ENCODE data around the gene MAPK4.

Gene MAPK4

DNA sequence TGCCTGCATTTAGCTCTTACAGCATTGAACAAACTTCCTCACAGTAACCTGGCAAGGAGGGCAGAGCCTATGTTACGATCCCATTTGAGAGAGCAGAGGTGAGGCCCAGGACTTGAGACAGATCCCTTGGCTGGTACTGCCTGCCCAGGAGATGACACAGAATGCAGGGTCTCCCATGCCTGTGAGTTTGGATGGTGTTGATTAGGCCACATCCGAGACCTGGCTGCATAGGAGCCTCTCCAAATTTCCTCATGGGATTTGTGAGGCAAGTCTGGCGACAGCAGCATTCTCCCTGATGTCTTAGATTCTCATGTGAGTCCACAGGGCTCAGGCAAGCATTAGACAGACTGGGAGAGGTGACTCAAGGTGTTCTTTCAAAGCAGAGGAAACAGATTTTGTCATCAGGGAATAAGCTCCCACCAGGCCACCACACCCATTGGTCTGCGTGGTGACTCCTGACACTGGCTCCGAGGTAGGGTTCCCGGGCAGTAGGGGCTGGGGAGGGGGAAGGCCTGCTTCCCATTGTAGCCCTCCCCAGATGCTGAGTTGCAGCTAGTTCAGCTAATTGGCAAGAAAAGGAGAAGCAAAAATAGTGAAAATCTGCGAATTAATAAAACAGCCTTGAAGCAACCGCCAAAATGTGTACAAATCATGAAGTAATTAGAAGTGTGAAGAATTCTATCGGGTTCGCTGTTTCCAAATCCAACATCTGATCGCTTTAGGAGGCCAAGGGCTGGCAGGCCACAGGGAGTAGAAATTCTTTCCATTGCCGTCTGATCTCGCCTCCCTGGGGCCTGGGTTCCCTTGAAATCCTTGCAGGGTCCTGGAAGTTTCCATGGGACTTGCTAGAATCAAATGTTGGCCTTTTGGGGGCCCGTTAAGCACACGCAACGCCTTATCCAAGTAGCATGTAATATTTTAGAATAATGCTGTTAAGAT, 68.0 kb downstream of the MAPK4 start:
- no peaks in the 10 kb centered on the region for H3K27me3 ChIP-seq (ENCODE audit: control insufficient read depth, insufficient read depth, low read length)
- H3K9me3 ChIP-seq (ENCODE audit: control insufficient read depth, insufficient read depth, low read length): no peaks in the 10 kb centered on the region
- H3K9ac ChIP-seq (ENCODE audit: low read depth, low read length): no peak overlapping the region
- H3K4me3 ChIP-seq (ENCODE audit: low read depth, low read length): no peak overlapping the region
- H3K36me3 ChIP-seq (ENCODE audit: control insufficient read depth, insufficient read depth, low read length): no peaks in the 10 kb centered on the region
- H3K4me1 ChIP-seq (ENCODE audit: control insufficient read depth, insufficient read depth, low read length): no peaks in the 10 kb centered on the region

GRCh38 chr18:50628533-50628905, 68.6 kb downstream of the MAPK4 start:
- Histone ChIP-seq H3K4me1 (ENCODE audit: control insufficient read depth, insufficient read depth, low read length) (no peaks in the 10 kb centered on the region), H3K27me3 (ENCODE audit: control insufficient read depth, insufficient read depth, low read length) (no peaks in the 10 kb centered on the region), H3K9ac (ENCODE audit: low read depth, low read length) (no peak overlapping the region), H3K4me3 (ENCODE audit: low read depth, low read length) (no peak overlapping the region), H3K9me3 (ENCODE audit: control insufficient read depth, insufficient read depth, low read length) (no peaks in the 10 kb centered on the region), H3K36me3 (ENCODE audit: control insufficient read depth, insufficient read depth, low read length) (no peaks in the 10 kb centered on the region)

- Histone ChIP-seq H3K9ac (ENCODE audit: low read depth, low read length) (no peak overlapping the region), H3K4me3 (ENCODE audit: low read depth, low read length) (no peak overlapping the region), H3K27me3 (ENCODE audit: control insufficient read depth, insufficient read depth, low read length) (no peaks in the 10 kb centered on the region), H3K36me3 (ENCODE audit: control insufficient read depth, insufficient read depth, low read length) (no peaks in the 10 kb centered on the region), H3K9me3 (ENCODE audit: control insufficient read depth, insufficient read depth, low read length) (no peaks in the 10 kb centered on the region), H3K4me1 (ENCODE audit: control insufficient read depth, insufficient read depth, low read length) (no peaks in the 10 kb centered on the region)
Observed at GRCh38 chr18:50629148-50629631, 69.3 kb downstream of the MAPK4 start.

DNA sequence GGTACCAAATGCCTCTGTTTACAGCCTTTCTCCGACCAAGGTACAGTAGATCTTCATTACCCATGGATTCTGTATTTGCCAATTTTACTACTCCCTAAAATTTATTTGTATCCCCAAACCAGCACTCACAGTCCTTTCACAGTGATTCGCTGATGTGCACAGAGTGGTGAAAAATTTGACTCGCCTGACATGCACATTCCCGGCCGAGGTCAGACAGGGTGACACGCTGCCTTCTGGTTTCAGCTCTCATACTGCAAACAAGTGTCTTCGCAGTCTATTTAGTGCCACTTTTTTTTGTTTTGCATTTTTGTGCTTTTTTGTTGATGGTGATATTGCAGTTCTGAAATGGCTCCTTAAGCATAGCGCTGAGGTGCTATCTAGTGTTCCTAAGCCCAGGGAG, 71.0 kb downstream of the MAPK4 start:
- H3K27me3 ChIP-seq (ENCODE audit: control insufficient read depth, insufficient read depth, low read length): no peaks in the 10 kb centered on the region
- H3K4me1 ChIP-seq (ENCODE audit: control insufficient read depth, insufficient read depth, low read length): no peaks in the 10 kb centered on the region
- H3K36me3 ChIP-seq (ENCODE audit: control insufficient read depth, insufficient read depth, low read length): no peaks in the 10 kb centered on the region
- H3K9me3 ChIP-seq (ENCODE audit: control insufficient read depth, insufficient read depth, low read length): no peaks in the 10 kb centered on the region
- no peak overlapping the region for H3K9ac ChIP-seq (ENCODE audit: low read depth, low read length)
- no peak overlapping the region for H3K4me3 ChIP-seq (ENCODE audit: low read depth, low read length)

- Histone ChIP-seq H3K27me3 (ENCODE audit: control insufficient read depth, insufficient read depth, low read length) (no peaks in the 10 kb centered on the region), H3K9me3 (ENCODE audit: control insufficient read depth, insufficient read depth, low read length) (no peaks in the 10 kb centered on the region), H3K4me3 (ENCODE audit: low read depth, low read length) (no peak overlapping the region), H3K36me3 (ENCODE audit: control insufficient read depth, insufficient read depth, low read length) (no peaks in the 10 kb centered on the region), H3K9ac (ENCODE audit: low read depth, low read length) (no peak overlapping the region), H3K4me1 (ENCODE audit: control insufficient read depth, insufficient read depth, low read length) (no peaks in the 10 kb centered on the region)
Observed at GRCh38 chr18:50632895-50633515, 73.1 kb downstream of the MAPK4 start.

DNA sequence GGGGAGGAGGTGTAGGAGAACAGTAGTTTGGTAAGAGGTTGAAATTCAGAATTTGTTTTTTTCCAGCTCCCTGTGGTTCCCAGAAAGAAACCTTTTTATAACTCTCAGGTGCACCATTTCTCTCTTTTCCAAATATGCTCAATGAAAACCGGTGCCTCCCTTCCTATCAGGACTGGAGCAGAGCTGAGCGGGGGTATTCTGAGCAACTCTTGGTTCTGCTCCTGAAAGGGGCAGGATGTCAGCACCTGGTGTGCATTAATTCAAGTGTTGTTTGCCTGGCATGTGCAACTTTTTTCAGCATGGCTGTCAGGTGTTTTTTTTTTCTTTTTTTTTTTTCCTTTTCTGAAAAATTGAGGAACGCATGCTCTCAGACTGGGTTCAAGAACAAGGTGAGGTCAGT, 74.1 kb downstream of the MAPK4 start:
- no peaks in the 10 kb centered on the region for H3K9me3 ChIP-seq (ENCODE audit: control insufficient read depth, insufficient read depth, low read length)

GRCh38 chr18:50636366-50637057, 76.6 kb downstream of the MAPK4 start:
- Histone ChIP-seq H3K9me3 (ENCODE audit: control insufficient read depth, insufficient read depth, low read length) (no peaks in the 10 kb centered on the region), H3K9ac (ENCODE audit: low read depth, low read length) (no peak overlapping the region), H3K4me3 (ENCODE audit: low read depth, low read length) (no peak overlapping the region), H3K36me3 (ENCODE audit: control insufficient read depth, insufficient read depth, low read length) (no peaks in the 10 kb centered on the region), H3K4me1 (ENCODE audit: control insufficient read depth, insufficient read depth, low read length) (no peaks in the 10 kb centered on the region), H3K27me3 (ENCODE audit: control insufficient read depth, insufficient read depth, low read length) (no peaks in the 10 kb centered on the region)

More for the DNA sequence above, 74.1 kb downstream of the MAPK4 start:
- no peak overlapping the region for H3K4me3 ChIP-seq (ENCODE audit: low read depth, low read length)
- H3K4me1 ChIP-seq (ENCODE audit: control insufficient read depth, insufficient read depth, low read length): no peaks in the 10 kb centered on the region
- no peaks in the 10 kb centered on the region for H3K36me3 ChIP-seq (ENCODE audit: control insufficient read depth, insufficient read depth, low read length)
- no peak overlapping the region for H3K9ac ChIP-seq (ENCODE audit: low read depth, low read length)
- no peaks in the 10 kb centered on the region for H3K27me3 ChIP-seq (ENCODE audit: control insufficient read depth, insufficient read depth, low read length)

DNA sequence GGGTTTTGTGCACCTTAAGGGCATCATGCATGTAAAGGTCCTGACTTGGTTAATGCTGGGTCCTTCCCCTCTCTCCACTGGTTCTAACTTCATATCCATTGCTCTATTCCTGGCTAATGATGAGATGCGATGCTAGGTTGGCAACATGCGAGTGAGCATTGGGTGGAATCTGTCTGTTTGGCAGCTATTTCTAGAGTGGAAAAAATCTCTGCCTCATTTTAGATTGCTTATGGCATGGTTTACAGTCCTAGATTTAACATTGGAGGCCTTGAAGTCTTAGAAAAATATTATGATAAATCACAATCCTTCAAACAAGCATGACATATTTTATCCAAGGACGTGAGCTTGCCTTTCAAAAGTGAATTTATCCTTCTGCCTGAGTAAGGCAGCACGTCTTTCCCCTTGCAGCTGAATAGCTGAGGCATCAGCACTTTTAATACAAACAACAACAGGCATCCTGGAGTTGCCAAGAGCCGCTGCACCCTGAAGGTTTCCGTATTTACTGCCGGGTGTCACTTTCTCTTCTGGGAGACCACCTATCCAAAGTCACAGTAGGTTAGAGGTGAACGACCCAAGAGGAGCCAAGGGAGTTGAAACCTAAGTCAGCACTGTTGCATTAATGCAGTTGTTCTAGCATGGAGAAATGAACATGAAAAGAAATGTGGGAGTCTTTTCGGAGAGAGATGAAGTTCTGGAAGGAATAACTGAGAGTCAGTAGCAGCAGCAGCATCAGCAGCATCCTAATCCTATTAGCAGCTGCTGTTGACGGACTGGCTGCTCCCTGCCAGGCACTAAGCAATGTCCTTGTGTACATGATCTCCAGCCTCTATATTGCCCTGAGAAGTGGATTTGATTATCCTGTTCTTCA, 78.4 kb downstream of the MAPK4 start:
- Histone ChIP-seq H3K36me3 (ENCODE audit: control insufficient read depth, insufficient read depth, low read length) (no peaks in the 10 kb centered on the region), H3K9ac (ENCODE audit: low read depth, low read length) (no peak overlapping the region), H3K4me1 (ENCODE audit: control insufficient read depth, insufficient read depth, low read length) (no peaks in the 10 kb centered on the region), H3K27me3 (ENCODE audit: control insufficient read depth, insufficient read depth, low read length) (no peaks in the 10 kb centered on the region), H3K4me3 (ENCODE audit: low read depth, low read length) (no peak overlapping the region), H3K9me3 (ENCODE audit: control insufficient read depth, insufficient read depth, low read length) (no peaks in the 10 kb centered on the region)

DNA sequence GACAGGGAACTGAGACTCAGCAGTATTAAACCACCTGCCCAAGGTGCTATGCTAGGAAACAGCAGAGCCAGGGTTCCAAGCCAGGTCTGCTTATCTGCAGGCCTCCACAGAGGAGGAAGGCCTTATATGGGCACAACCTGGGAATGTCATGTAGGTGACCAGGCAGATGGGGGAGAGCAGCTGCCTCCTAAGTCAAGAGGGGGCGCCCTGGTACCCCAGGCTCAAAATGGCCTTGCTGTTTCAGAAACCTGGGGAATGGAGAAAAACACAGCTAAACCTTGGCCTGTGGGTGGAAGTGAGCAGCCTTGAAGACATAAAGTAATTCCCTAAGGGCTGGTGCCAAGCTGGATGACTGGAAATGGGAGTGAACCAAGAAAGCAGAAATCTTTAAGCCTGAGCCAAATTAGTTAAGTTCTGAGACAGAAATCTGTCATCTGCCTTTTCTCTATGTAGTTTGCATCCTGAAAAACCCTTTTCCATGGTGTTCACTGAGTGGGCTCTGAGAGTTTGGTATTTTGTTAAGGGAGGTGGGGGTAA, 79.1 kb downstream of the MAPK4 start:
- Histone ChIP-seq H3K36me3 (ENCODE audit: control insufficient read depth, insufficient read depth, low read length) (no peaks in the 10 kb centered on the region), H3K4me3 (ENCODE audit: low read depth, low read length) (no peak overlapping the region), H3K27me3 (ENCODE audit: control insufficient read depth, insufficient read depth, low read length) (no peaks in the 10 kb centered on the region), H3K9me3 (ENCODE audit: control insufficient read depth, insufficient read depth, low read length) (no peaks in the 10 kb centered on the region), H3K4me1 (ENCODE audit: control insufficient read depth, insufficient read depth, low read length) (no peaks in the 10 kb centered on the region), H3K9ac (ENCODE audit: low read depth, low read length) (no peak overlapping the region)

DNA sequence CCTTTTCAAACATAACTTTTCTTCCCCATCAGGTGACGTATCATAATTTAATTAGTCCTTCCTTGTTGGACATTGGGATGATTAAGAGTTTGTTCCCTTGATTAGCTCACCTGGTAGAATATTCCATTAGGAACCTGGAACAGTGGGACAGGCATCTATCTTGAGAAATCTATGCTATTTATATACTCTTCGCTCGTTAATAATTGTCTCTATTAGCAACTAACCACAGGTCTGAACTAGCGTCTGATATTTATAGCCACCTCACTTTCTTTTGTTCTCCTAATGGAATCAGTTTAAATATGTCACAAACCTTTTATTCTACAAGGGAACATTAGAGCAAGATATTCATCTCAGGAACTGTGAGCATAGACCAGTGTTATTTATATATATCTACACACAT, 79.8 kb downstream of the MAPK4 start:
- Histone ChIP-seq H3K27me3 (ENCODE audit: control insufficient read depth, insufficient read depth, low read length) (no peaks in the 10 kb centered on the region), H3K4me3 (ENCODE audit: low read depth, low read length) (no peak overlapping the region), H3K4me1 (ENCODE audit: control insufficient read depth, insufficient read depth, low read length) (peaks cover 3% of the 10 kb centered on the region), H3K9me3 (ENCODE audit: control insufficient read depth, insufficient read depth, low read length) (no peaks in the 10 kb centered on the region), H3K9ac (ENCODE audit: low read depth, low read length) (no peak overlapping the region), H3K36me3 (ENCODE audit: control insufficient read depth, insufficient read depth, low read length) (no peaks in the 10 kb centered on the region)

- Histone ChIP-seq H3K9me3 (ENCODE audit: control insufficient read depth, insufficient read depth, low read length) (no peaks in the 10 kb centered on the region), H3K9ac (ENCODE audit: low read depth, low read length) (no peak overlapping the region), H3K4me3 (ENCODE audit: low read depth, low read length) (no peak overlapping the region), H3K4me1 (ENCODE audit: control insufficient read depth, insufficient read depth, low read length) (peaks cover 3% of the 10 kb centered on the region), H3K36me3 (ENCODE audit: control insufficient read depth, insufficient read depth, low read length) (no peaks in the 10 kb centered on the region), H3K27me3 (ENCODE audit: control insufficient read depth, insufficient read depth, low read length) (no peaks in the 10 kb centered on the region)
Observed at GRCh38 chr18:50642439-50642838, 82.6 kb downstream of the MAPK4 start.
